ENCODE data around the gene SLC38A10. TPM values are rescaled to one million over a fixed set of nuclear protein-coding genes. Genes with fewer than 3 reads are reported as not detected.
A peak's percentile ranks its signal among the peaks of the same experiment; 100 is the strongest.

SLC38A10 gene
- total RNA-seq, 1 donor from 2014 or later = 102 TPM

DNA sequence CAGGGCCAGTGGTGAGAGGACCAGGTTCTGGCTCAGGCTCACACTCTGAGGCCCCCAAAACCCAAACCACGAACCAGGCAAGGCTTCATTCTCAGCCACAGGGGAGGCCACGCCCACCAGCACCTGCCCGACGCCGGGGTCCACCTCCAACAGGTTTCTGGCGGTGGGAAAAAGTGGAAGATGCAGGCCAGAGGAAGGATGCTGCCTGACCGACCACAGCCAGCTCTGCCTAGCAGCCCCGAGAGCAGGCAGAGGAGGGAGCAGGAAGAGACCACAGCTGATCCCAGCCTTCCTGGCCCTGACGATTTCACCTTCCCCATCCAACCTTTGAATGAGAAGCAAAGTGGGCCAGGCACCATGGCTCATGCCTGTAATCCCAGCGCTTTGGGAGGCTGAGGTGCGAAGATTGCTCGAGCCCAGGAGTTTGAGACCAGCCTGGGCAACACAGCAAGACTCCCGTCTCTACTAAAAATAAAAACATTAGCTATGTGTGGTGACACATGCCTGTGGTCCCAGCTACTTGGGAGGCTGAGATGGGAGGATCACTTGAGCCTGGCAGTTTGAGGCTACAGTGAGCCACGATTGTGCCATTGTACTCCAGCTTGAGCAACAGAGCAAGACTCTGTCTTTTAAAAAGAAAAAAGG is 30.7 kb upstream of the SLC38A10 start:
- H3K9me3 Mint-ChIP-seq = no peaks in the 10 kb centered on the region
- no peak overlapping the region for H3K4me3 Mint-ChIP-seq (ENCODE audit: low read depth)
- no peak overlapping the region for H3K27ac Mint-ChIP-seq
- peaks cover 3% of the 10 kb centered on the region for H3K27me3 Mint-ChIP-seq (ENCODE audit: low read depth)
- H3K4me1 Mint-ChIP-seq (ENCODE audit: low read depth) = no peaks in the 10 kb centered on the region
- DNase-seq (ENCODE audit: low spot score) = no peak
- no peaks in the 10 kb centered on the region for H3K36me3 Mint-ChIP-seq (ENCODE audit: low read depth)
- intact Hi-C loops (cut with micrococcal nuclease) = no loop called here

DNA sequence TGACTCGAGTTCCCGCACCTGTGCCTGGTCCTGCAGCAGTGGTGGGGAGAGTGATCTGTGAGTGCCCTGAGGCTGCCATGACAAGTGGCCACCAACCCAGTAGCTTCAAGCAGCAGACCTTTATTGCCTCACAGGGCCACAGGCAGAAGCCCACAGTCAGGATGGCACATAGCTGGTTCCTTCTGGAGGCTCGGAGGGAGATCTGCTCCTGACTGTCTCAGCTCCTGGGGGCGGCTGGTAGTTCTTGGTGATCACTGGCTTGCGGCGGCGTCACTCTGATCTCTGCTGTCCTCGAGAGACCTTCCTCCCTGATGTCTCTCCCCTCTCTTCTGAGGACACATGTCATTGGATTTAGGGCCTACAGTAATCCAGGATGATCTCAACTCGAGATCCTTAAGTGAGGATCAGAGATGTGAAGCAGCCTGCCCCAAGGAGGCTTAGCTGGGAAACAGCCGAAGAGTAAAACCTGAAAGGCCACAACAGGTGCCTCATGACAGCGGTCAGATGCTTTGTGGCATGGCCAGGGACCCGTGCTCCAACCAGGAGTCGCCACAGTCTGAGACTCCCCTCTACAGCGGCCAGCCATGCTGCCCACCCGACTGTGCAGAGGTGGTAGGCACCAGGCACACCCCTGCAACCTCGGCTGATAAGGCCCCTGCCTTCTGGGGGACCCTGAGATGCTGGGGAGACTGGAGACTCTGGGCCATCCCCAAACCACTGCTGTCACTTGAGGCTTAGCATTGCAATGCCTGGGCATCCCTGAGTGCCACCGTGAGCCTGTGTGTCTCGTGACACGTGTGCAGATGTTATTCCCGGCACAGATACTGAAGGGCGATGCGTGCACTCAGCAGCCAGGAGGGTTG is 30.0 kb upstream of the SLC38A10 start:
- intact Hi-C loops (cut with micrococcal nuclease) = no loop called here
- Mint-ChIP-seq H3K9me3 (no peaks in the 10 kb centered on the region), H3K27ac (no peak overlapping the region), H3K27me3 (ENCODE audit: low read depth) (peaks cover 3% of the 10 kb centered on the region), H3K4me1 (ENCODE audit: low read depth) (no peaks in the 10 kb centered on the region), H3K36me3 (ENCODE audit: low read depth) (no peaks in the 10 kb centered on the region), H3K4me3 (ENCODE audit: low read depth) (no peak overlapping the region)
- no peak for DNase-seq (ENCODE audit: low spot score)

DNA sequence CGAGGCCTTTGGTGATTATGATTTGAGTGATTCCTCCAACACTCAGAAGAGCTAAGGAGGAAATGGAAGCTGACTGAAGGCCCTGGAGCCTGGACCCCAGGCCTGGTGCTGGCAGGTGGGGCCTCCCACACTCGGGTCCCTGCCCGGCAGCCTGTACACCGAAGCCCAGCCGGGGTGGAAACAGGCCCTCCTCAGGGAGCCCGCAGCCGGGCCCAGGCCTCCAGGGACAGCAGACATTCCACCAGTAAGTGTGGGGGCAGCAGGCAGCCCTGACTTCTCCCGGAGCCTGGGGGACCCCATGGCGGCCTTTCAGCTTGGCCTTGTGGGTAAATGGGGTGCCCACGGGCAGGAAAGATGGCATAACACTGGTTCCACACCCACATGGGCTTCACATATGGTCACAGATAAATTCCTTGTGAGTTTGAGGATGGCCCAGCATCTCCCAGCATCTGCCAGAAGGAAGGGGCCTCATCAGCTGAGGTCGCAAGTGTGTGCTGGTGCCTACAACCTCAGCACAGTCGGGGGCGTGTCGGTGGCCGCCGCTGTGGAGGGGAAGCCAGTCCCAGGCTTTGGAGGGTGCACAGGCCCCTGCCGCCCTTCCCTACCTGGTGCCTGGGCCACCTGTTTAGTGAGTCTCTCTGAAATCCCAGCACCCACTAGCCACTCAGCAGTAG is 29.2 kb upstream of the SLC38A10 start:
- intact Hi-C loops (cut with micrococcal nuclease) = no loop called here
- no peak overlapping the region for H3K4me3 Mint-ChIP-seq (ENCODE audit: low read depth)
- no peaks in the 10 kb centered on the region for H3K4me1 Mint-ChIP-seq (ENCODE audit: low read depth)
- no peak overlapping the region for H3K27ac Mint-ChIP-seq
- peaks cover 3% of the 10 kb centered on the region for H3K27me3 Mint-ChIP-seq (ENCODE audit: low read depth)
- no peaks in the 10 kb centered on the region for H3K36me3 Mint-ChIP-seq (ENCODE audit: low read depth)
- no peaks in the 10 kb centered on the region for H3K9me3 Mint-ChIP-seq
- DNase-seq (ENCODE audit: low spot score) = no peak

DNA sequence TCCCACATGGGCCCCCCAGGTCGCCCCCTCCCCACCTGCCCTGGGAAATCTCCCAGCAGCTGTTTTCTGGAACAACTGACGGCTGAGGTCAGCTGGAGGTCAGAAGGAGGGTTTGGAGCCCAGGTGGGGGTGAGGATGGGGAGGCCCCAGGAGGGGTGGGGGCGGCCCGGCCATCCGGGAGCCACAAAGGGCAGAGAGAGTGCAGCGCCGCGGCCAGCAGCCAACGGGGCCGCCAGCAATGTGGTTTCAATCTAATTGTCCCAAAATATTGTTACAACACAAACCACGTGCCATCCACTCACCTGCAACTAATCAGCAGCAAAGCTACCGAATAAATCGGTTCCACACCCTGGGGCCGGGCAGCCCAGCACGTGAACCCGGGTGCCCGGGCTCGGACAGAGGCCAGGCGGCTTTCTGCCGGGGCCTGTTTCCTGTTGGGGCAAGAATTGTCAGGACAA is 28.3 kb upstream of the SLC38A10 start:
- no peak for DNase-seq (ENCODE audit: low spot score)
- Mint-ChIP-seq H3K36me3 (ENCODE audit: low read depth) (no peaks in the 10 kb centered on the region), H3K27ac (no peak overlapping the region), H3K4me3 (ENCODE audit: low read depth) (no peak overlapping the region), H3K9me3 (no peaks in the 10 kb centered on the region), H3K27me3 (ENCODE audit: low read depth) (peaks cover 3% of the 10 kb centered on the region), H3K4me1 (ENCODE audit: low read depth) (no peaks in the 10 kb centered on the region)
- intact Hi-C loops (cut with micrococcal nuclease) = no loop called here

DNA sequence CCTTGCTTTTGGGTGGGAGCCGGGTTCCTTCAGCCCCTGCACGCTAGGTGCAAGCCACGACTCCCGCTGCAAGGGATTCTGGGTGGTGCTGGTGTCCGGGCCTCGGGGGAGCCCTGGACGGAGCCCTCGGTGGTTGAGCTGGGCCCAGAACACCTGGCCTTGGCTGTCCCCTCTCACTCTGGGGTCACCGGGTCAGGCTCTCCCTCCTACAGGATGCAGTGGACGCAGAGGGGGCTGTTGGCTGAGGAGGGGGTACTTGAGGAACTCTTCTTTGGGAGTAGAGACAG is 27.9 kb upstream of the SLC38A10 start:
- Mint-ChIP-seq H3K9me3 (no peaks in the 10 kb centered on the region), H3K4me3 (ENCODE audit: low read depth) (no peak overlapping the region), H3K4me1 (ENCODE audit: low read depth) (no peaks in the 10 kb centered on the region), H3K27ac (no peak overlapping the region), H3K36me3 (ENCODE audit: low read depth) (no peaks in the 10 kb centered on the region), H3K27me3 (ENCODE audit: low read depth) (peaks cover 3% of the 10 kb centered on the region)
- no peak for DNase-seq (ENCODE audit: low spot score)
- intact Hi-C loops (cut with micrococcal nuclease) = no loop called here

DNA sequence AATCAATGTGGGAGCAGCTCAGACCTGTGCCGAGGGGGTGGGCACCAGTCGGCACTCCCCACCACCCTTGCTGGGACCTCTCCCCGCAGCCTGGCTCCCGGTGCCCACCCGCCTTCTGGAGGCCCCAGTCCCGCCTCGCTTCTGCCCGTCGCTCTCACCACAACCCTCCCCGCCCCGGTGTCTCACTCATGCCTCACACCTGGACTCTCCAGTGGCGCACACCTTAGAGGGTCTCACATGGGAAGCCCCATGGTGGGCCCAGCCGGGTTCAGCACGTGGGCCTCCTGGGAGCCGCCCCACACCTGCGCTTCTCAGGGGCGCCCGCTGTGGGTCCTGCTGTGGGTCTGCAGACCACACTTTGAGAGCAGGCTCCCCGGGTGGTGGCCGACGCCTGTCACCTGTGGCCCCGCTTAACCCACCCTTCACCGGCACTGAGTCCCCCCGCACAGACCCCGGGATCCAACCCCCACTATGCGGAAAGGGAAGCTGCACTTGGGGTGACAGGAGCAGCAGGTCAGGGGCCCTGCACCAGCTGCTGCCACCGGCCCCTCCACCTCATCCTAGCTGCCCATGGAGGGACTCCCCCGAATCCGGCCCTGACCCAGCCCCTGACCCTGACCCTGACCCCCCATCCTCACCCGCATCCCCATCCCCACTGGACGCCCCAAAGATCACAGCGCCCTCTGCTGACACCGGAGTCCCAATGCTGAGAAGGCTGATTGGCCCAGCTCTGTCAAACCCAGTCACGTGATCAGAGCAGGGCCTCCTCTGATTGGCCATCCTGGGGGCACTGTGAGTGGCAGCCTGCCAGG is 27.4 kb upstream of the SLC38A10 start:
- H3K27me3 Mint-ChIP-seq (ENCODE audit: low read depth) = peaks cover 3% of the 10 kb centered on the region
- no peaks in the 10 kb centered on the region for H3K9me3 Mint-ChIP-seq
- H3K27ac Mint-ChIP-seq = no peak overlapping the region
- no peaks in the 10 kb centered on the region for H3K4me1 Mint-ChIP-seq (ENCODE audit: low read depth)
- H3K36me3 Mint-ChIP-seq (ENCODE audit: low read depth) = no peaks in the 10 kb centered on the region
- DNase-seq (ENCODE audit: low spot score) = peak; percentile 30
- intact Hi-C loops (cut with micrococcal nuclease) = no loop called here
- no peak overlapping the region for H3K4me3 Mint-ChIP-seq (ENCODE audit: low read depth)

DNA sequence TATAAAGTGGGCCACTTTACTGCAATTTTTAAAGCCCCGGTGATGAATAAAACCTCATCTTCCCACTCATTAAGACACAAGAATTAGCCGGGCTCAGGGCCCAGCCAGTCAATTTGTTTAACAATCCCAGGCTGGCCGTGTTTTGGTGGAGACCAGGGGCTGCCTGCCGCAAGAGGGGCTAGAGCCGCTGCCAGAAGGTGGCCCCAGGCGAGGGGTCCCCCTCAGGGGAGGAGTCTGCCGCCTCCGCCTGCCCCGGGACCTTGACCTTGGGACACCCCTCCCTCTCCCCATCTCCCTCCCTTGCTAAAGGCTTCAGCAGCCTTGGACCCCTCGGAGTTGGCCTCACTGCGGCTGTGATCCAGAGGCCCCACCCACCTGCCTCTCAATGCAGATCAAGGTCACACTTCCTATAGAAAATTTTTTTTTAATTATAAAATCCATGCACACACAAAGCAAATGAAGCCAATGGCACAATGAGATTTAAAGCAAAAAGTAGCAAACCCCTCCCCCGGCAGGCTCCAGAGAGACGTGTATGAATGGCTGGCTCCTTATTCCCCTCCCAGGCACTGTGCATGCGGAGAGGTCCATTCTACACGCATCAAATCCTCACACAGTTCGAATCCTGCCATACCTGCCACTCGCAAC is 23.0 kb upstream of the SLC38A10 start:
- H3K27ac Mint-ChIP-seq = no peak overlapping the region
- H3K36me3 Mint-ChIP-seq (ENCODE audit: low read depth) = no peaks in the 10 kb centered on the region
- H3K4me1 Mint-ChIP-seq (ENCODE audit: low read depth) = no peaks in the 10 kb centered on the region
- no peaks in the 10 kb centered on the region for H3K27me3 Mint-ChIP-seq (ENCODE audit: low read depth)
- intact Hi-C loops (cut with micrococcal nuclease) = no loop called here
- no peak for DNase-seq (ENCODE audit: low spot score)
- no peaks in the 10 kb centered on the region for H3K9me3 Mint-ChIP-seq
- no peak overlapping the region for H3K4me3 Mint-ChIP-seq (ENCODE audit: low read depth)

DNA sequence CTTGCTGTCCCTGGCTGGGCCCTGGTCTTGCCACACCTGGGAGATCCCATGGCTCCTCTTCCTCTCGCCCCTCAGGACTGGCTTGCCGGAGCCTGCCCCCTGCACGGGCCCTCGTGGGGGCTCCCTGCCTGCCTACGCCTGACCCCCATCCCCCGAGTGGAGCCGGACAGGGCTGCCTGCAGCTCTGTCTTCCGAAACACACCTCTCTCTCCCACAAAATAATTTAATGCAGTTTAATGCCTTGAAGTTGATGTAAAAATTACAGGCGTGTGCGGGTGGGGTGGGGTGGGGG is 22.4 kb upstream of the SLC38A10 start:
- intact Hi-C loops (cut with micrococcal nuclease) = no loop called here
- Mint-ChIP-seq H3K4me1 (ENCODE audit: low read depth) (no peaks in the 10 kb centered on the region), H3K27ac (no peak overlapping the region), H3K27me3 (ENCODE audit: low read depth) (no peaks in the 10 kb centered on the region), H3K36me3 (ENCODE audit: low read depth) (no peaks in the 10 kb centered on the region), H3K4me3 (ENCODE audit: low read depth) (no peak overlapping the region), H3K9me3 (no peaks in the 10 kb centered on the region)
- no peak for DNase-seq (ENCODE audit: low spot score)

DNA sequence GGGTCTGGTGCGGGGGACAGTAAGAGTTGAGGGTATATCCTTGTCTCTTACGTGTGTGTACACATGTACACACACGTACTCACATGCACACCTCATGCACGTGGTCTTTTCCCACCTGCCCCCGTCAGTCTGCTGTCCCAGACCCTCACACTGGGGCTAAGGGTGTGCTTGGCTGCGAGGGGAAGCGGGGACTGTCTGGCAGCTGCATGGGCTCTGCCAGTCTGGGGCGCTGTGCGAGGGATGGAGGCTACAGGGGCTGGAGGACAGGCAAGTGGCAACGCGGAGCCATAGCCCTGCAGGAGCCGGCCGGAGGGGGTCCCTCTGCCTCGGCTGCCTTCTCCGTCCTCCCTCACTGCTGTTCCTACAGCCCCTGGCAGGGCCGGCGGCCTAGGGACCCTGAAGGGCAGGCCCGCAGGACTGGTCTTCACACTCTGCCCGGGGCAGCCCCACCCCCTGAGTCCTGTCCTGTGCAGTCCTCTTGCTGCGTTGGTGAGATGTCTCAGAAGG is 20.8 kb upstream of the SLC38A10 start:
- no peak for DNase-seq (ENCODE audit: low spot score)
- Mint-ChIP-seq H3K36me3 (ENCODE audit: low read depth) (no peaks in the 10 kb centered on the region), H3K27ac (no peak overlapping the region), H3K4me1 (ENCODE audit: low read depth) (no peaks in the 10 kb centered on the region), H3K9me3 (no peaks in the 10 kb centered on the region), H3K27me3 (ENCODE audit: low read depth) (no peaks in the 10 kb centered on the region), H3K4me3 (ENCODE audit: low read depth) (no peak overlapping the region)
- intact Hi-C loops (cut with micrococcal nuclease) = no loop called here

DNA sequence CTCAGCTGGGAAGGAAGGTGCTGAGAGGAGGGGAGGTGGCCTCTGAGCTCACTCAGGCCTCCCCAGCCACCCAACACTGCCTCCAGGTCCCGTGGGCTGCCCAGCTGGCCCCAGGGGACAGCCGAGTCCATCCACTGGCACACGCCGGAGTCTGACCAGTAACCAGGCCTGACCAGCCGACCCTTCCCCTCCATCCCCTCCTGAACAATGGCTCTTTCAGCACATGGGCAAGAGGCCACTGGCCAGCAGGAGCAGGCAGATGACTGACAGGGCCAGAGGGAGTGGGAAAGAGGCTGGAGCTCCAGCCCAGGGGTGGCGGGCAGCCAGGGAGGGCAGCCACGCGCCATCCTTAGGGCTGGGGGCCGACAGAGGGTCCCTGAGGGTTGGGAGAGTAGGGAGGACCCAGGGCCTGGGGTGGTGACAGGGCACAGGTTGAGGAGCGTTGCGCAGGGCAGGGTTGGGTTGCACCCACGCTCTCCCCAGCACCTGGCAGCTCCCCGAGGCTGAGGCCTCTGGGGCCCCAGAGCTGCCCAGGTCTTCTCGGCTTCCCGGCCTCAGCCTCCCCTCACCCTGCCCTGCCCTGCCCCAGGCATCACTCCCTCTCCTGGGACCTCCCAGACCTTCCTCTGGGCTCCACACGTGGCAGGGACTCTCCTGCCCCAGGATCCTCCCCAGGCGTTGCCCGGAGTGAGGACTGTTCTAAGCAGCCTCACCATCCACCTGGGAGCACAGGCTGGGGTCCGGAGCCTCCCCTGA is 20.2 kb upstream of the SLC38A10 start:
- Mint-ChIP-seq H3K27me3 (ENCODE audit: low read depth) (peaks cover 1% of the 10 kb centered on the region), H3K4me3 (ENCODE audit: low read depth) (no peak overlapping the region), H3K36me3 (ENCODE audit: low read depth) (no peaks in the 10 kb centered on the region), H3K4me1 (ENCODE audit: low read depth) (no peaks in the 10 kb centered on the region), H3K27ac (no peak overlapping the region), H3K9me3 (no peaks in the 10 kb centered on the region)
- intact Hi-C loops (cut with micrococcal nuclease) = no loop called here
- DNase-seq (ENCODE audit: low spot score) = no peak

DNA sequence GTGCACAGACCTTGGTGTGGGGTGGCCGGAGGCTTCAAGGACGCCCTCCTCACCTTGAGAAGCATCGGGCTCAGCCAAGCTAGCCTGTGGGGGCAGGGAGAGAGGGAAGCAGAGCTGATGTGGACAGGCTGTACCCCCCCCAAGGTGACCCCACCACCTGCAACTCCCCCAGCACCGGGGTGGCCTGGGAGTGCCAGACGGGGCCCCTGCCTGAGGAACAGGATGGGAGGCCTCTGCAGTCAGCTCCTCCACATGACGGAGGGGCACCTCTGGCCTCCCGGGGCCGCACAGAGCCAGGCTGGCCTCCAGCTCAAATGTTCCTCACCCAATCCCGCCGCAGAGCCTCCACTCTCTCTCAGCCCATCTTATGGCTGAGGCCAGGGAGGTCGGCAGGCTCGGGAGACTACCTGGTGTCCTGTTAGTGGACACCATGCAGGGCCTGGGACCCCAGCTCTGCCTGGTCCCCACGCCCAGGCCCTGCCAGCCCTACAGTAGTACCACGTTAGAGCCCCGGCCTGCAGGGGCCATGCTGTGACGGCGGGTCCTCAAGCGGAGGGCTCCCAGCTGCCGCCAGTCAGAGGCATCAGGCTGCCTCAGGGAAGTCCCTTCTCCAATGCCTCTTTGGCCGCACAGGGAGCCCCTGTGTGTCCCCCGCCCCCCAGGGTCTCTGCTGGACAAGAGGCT is 19.4 kb upstream of the SLC38A10 start:
- Mint-ChIP-seq H3K9me3 (no peaks in the 10 kb centered on the region), H3K27me3 (ENCODE audit: low read depth) (peaks cover 1% of the 10 kb centered on the region), H3K36me3 (ENCODE audit: low read depth) (no peaks in the 10 kb centered on the region), H3K4me1 (ENCODE audit: low read depth) (no peaks in the 10 kb centered on the region), H3K4me3 (ENCODE audit: low read depth) (no peak overlapping the region), H3K27ac (no peak overlapping the region)
- intact Hi-C loops (cut with micrococcal nuclease) = no loop called here
- DNase-seq (ENCODE audit: low spot score) = no peak
